HL-60/S4 (cell line): ENCODE data around the gene TOMM6.
"Not testable (repeated sequence)": the region's sequence is repeated elsewhere in the genome, so short reads cannot be mapped to it uniquely, and the experiment has no call there.

Source experiments
- in situ Hi-C: fragments of 300-500 bp; cut with MboI; formaldehyde crosslinking; loops from 2 replicates; pipeline ENCODE4 v1.14.3; 2022; ENCODE audit warnings: low sequenced_read_pairs

Gene TOMM6

GRCh38 chr6:41783106-41783780 lies 4.3 kb upstream of the TOMM6 start:
- in situ Hi-C loops: loop anchor here (10.0 kb wide), 1 partner anchor 262 kb away; no protein-coding TSS in a partner anchor

GRCh38 chr6:41784581-41785171 lies 2.8 kb upstream of the TOMM6 start:
- in situ Hi-C loops: loop anchor here (10.0 kb wide), 1 partner anchor 260 kb away; no protein-coding TSS in a partner anchor

- in situ Hi-C loops: loop anchor here (10.0 kb wide), 1 partner anchor 260 kb away; no protein-coding TSS in a partner anchor
These were observed 2.2 kb upstream of the TOMM6 start for GRCh38 chr6:41785254-41785653.

GRCh38 chr6:41785689-41786450 lies 1.6 kb upstream of the TOMM6 start:
- in situ Hi-C loops: loop anchor here (10.0 kb wide), 1 partner anchor 259 kb away; no protein-coding TSS in a partner anchor

GRCh38 chr6:41786451-41787218 lies 859 bp upstream of the TOMM6 start:
- in situ Hi-C loops: loop anchor here (10.0 kb wide), 1 partner anchor 258 kb away; no protein-coding TSS in a partner anchor

GRCh38 chr6:41789390-41789724 lies 1.9 kb downstream of the TOMM6 start:
- in situ Hi-C loops: loop anchor here (10.0 kb wide), 1 partner anchor 255 kb away; no protein-coding TSS in a partner anchor

- in situ Hi-C loops: no loop called here
These were observed 2.6 kb downstream of the TOMM6 start for GRCh38 chr6:41790045-41790444.

- in situ Hi-C loops: no loop called here
These were observed 3.8 kb downstream of the TOMM6 start for GRCh38 chr6:41791305-41791704.

- in situ Hi-C loops: no loop called here
These were observed 4.5 kb downstream of the TOMM6 start for GRCh38 chr6:41791984-41792383.

GRCh38 chr6:41796474-41796873 lies 9.0 kb downstream of the TOMM6 start:
- in situ Hi-C loops: no loop called here

- in situ Hi-C loops: no loop called here
These were observed 11.5 kb downstream of the TOMM6 start for GRCh38 chr6:41798901-41799558.

- in situ Hi-C loops: no loop called here
These were observed 12.0 kb downstream of the TOMM6 start for GRCh38 chr6:41799559-41799911.

GRCh38 chr6:41801380-41801779 lies 13.9 kb downstream of the TOMM6 start:
- in situ Hi-C loops: no loop called here

GRCh38 chr6:41805830-41806774 lies 18.6 kb downstream of the TOMM6 start:
- in situ Hi-C loops: no loop called here

- in situ Hi-C loops: no loop called here
These were observed 23.6 kb downstream of the TOMM6 start for GRCh38 chr6:41811095-41811494.

- in situ Hi-C loops: not testable (repeated sequence)
These were observed 24.5 kb downstream of the TOMM6 start for GRCh38 chr6:41811946-41812345.

GRCh38 chr6:41813469-41813868 lies 26.0 kb downstream of the TOMM6 start:
- in situ Hi-C loops: no loop called here

GRCh38 chr6:41813956-41814355 lies 26.5 kb downstream of the TOMM6 start:
- in situ Hi-C loops: no loop called here

GRCh38 chr6:41814629-41815028 lies 27.1 kb downstream of the TOMM6 start:
- in situ Hi-C loops: no loop called here
